ENCODE data around the gene ZNF644. TPM values are rescaled to one million over a fixed set of nuclear protein-coding genes. Genes with fewer than 3 reads are reported as not detected.
A peak's percentile ranks its signal among the peaks of the same experiment; 100 is the strongest.
"Not testable (repeated sequence)": the region's sequence is repeated elsewhere in the genome, so short reads cannot be mapped to it uniquely, and the experiment has no call there.

The ZNF644 gene
- total RNA-seq, result 53.3 and 62.1 TPM in 2 replicates
- polyA plus RNA-seq (2012), result 8.1 TPM

DNA sequence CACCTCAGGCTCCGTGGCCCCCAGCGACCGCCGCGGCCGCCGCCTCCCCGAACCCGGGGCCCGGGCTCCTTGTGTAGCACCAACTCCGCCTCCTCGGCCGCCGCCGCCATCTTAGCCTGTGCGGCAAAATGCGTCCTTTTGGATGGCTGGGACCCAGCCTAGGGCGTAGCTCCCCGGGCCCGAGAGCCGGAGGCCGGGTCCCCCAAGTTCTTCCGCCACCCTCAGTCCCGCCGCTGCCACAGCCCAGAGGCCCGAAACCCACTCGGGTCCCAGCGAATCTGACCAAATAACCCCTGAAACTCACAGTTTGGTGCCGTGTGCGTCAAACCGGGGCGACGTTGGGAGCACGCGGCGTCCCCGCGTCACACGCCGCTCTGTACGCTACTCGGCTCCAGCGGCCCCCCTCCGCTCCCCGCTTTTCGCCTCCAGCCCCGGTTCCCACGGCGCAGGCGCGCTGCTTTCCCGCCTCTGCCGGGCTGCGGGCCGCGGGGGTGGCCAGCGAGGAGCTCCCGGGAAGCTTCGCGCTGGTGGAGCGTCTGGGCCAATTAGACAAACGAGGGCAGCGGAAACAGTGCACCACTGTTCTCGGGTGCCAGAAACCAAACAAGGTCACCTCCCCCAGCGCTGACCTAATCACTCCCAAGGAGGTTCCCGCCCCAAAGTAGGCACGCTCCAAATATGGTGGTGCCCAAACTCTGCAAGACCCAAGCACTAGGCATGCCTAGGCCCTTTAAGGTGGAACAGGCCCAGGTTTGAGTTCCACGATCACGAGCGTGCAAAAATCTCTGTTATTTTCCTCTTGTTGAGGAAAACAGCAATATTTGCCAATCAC is at the start of gene ZNF644:
Gene ZNF644 (minus strand): TSS at position 350 of the 832 bp plus-strand sequence. CDS start 39,682 bp downstream, outside the sequence.
- peak; percentile 95 for DNase-seq (ENCODE audit: low read depth)

DNA sequence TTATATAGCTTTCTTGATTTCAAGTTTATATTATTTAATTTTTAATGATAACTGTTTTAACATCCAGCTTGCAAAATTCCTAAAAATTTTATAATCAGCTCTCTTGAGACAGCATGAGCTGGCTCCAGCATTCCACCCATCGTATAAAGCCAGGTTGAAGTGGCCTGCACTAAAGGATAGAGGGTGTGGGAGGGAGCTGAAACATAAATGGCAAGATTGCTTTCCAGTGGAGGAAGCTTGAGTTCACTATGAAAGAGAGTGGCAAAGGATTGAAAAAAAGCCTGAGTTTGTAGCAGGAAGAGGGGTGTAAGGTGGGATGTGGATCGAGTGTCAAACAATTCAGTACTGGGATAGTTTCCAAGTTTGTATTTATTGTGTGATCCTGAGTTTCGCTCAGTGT is 48.5 kb upstream of the ZNF644 start:
- DNase-seq (ENCODE audit: low read depth), result no peak

GRCh38 chr1:91066538-91066937 is 44.7 kb upstream of the ZNF644 start:
- no peak for DNase-seq (ENCODE audit: low read depth)

- DNase-seq (ENCODE audit: low read depth), result no peak
Measured at GRCh38 chr1:91065337-91065736, 43.5 kb upstream of the ZNF644 start.

- DNase-seq (ENCODE audit: low read depth), result not testable (repeated sequence)
Measured at GRCh38 chr1:91063403-91063802, 41.6 kb upstream of the ZNF644 start.

DNA sequence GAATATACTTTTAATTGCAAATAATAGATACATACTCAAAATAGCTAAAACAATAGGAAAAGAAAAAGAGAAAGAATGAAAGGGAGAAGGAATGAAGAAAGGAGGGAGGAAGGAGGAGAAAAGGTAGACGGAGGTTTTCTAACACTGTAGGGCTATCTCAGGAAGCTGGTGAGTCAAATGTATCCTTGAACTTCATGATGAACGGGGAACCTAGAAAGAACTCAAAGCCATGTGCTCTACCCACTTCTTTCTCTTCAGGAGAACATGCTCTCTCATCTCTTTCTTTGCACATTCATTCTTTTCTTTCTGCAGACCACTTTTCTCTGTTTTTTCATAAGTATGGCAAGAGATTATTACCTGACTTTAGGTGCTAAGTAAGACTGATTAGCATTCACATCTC is 37.3 kb upstream of the ZNF644 start:
- DNase-seq (ENCODE audit: low read depth), result no peak

GRCh38 chr1:91057784-91058183 is 35.9 kb upstream of the ZNF644 start:
- DNase-seq (ENCODE audit: low read depth), result no peak

- no peak for DNase-seq (ENCODE audit: low read depth)
Measured at GRCh38 chr1:91054780-91055481, 33.1 kb upstream of the ZNF644 start.

- no peak for DNase-seq (ENCODE audit: low read depth)
Measured at GRCh38 chr1:91053630-91054029, 31.8 kb upstream of the ZNF644 start.

DNA sequence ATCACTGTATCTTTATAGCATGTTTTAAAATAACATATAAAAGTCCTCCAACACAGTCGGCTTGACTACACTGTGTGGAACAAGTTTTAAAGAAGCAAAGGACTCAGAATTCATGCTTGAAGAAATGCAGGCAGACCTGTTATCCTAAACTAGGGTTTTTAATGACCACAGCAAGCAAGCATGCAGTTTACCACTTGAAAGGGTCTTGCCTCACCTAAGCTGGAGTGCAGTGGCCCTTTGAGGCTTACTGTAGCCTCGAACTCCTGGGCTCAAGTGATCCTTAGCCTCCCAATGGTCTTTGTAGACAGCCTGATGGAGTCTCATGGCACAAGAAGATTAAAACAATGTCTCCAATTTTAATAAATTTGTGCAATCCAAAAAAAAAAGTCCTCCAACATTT is 27.7 kb upstream of the ZNF644 start:
- DNase-seq (ENCODE audit: low read depth), result not testable (repeated sequence)

- DNase-seq (ENCODE audit: low read depth), result no peak
Measured at GRCh38 chr1:91046766-91047165, 24.9 kb upstream of the ZNF644 start.

DNA sequence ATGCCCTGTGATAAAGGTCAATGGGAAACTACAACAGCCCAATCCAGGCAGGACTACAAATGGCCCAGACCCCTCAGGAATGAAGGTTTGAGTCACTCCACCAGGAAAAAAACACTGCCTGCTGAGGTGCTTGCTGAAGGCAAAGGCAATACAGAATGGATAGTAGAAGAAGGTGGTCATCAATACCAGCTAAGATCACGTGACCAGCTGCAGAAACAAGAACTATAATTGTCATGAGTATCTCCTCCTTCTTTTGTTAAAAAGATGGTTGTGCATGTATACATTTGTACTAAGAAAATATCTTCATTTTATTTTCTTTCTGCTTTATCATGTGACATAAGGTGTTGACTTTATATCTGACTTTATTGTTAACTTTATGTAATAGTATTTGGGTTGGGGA is 23.4 kb upstream of the ZNF644 start:
- no peak for DNase-seq (ENCODE audit: low read depth)

- DNase-seq (ENCODE audit: low read depth), result not testable (repeated sequence)
Measured at GRCh38 chr1:91044776-91045175, 22.9 kb upstream of the ZNF644 start.

GRCh38 chr1:91042372-91042771 is 20.5 kb upstream of the ZNF644 start:
- DNase-seq (ENCODE audit: low read depth), result not testable (repeated sequence)

GRCh38 chr1:91038582-91038981 is 16.7 kb upstream of the ZNF644 start:
- DNase-seq (ENCODE audit: low read depth), result no peak

DNA sequence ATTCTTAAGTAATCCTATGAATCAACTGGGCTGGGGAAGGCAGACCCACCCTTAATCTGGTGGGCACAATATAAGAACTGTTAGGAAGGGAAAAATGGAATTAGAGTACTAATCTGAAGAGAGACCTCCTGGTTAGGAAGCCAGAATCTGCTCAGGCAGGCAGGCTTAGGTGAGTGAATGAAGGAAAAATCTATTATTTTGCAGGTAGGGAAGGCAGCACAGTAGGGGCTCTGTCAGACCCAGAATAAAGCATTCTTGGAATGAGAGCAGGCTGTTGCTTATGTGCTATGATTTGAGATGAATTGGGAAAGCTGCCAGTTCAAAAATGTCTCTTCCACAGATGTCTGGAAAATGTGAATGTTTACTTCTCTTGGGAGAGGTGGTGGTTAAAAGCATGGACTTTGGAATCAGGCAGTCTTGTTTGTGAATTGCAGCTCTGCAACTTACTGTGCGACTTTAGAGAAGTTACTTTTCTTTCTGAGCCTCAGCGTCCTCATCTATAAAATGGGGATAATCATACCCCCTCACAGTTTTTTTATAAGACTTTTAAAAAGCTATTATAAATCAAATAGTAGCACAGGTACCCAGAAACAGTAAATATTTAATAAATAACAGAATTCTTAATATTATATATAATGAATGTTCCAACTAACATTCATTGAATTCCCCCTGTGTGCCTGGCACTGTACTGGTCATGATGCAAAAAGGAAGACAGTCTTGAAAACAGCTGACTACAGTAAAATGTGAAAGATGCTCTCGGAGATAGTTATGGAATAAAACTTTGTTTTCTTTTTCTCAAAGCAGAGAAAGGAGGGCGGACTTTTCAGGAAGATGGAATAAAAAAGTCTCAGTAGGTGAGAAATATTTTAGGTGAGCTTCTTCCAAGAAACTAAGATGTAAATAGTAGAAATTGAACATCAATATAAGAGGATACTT is 15.3 kb upstream of the ZNF644 start:
- peak; percentile 14 for DNase-seq (ENCODE audit: low read depth)

DNA sequence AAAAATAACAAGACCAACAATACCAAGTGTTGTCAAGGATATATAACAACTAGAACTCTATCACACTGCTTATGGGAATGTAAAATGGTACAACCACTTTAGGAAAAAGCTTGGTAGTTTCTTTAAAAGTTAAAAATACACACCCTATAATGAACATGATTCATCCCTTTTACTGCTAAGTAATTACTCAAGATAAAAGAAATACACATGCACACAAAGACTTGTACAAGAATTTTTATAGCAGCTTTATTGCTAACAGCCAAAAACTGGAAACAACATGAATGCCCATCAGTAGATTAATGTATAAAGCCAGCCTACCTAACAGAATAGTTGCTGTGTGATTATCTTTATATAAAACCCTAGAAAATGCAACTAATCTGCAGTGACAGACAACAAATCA is 10.5 kb upstream of the ZNF644 start:
- no peak for DNase-seq (ENCODE audit: low read depth)

GRCh38 chr1:91031081-91031480 is 9.2 kb upstream of the ZNF644 start:
- DNase-seq (ENCODE audit: low read depth), result no peak

GRCh38 chr1:91026777-91027176 is 4.9 kb upstream of the ZNF644 start:
- DNase-seq (ENCODE audit: low read depth), result peak; percentile 30

- DNase-seq (ENCODE audit: low read depth), result no peak
Measured at GRCh38 chr1:91026320-91026719, 4.5 kb upstream of the ZNF644 start.

DNA sequence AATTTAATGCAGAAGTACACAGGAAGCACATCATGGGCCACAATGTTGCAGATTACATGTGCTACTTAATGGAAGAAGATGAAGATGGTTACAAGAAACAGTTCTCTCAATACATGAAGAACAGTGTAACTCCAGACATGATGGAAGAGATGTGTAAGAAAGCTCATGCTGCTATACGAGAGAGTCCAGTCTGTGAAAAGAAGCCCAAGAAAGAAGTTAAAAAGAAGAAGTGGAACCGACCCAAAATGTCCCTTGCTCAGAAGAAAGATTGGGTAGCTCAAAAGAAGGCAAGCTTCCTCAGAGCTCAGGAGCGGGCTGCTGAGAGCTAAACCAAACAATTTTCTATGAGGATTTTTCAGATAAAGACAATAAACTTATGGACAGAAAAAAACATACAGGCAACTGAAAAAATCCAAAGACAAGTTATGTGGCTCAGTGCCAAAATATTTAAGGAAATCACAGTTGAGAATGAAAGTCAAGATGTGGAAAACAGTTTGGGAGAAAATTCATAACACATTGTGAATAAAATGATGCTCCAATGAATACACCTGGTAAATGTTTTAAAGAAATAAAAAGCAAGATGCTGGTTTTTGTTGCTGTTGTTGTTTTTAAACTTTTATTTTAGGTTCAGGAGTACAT is 2.8 kb upstream of the ZNF644 start:
- no peak for DNase-seq (ENCODE audit: low read depth)

All from myocyte (in vitro differentiated cells).